GM18502 (cell line): ENCODE measurements around the gene MPP2.
"Not testable (repeated sequence)": the region's sequence is repeated elsewhere in the genome, so short reads cannot be mapped to it uniquely, and the experiment has no call there.

Source experiments
- ATAC-seq: cut with Tn5 transposase; IDR thresholded peaks from one replicate; pipeline ENCODE4 v1.9.1; 2021; ENCODE audit warnings: mild to moderate bottlenecking; ENCODE audit not compliant: unreplicated experiment, poor library complexity

MPP2 gene

GRCh38 chr17:43931062-43931571 lies 23.8 kb upstream of the MPP2 start:
- no peak for ATAC-seq

GRCh38 chr17:43928609-43929008 lies 21.3 kb upstream of the MPP2 start:
- ATAC-seq = no peak

GRCh38 chr17:43927929-43928328 lies 20.6 kb upstream of the MPP2 start:
- not testable (repeated sequence) for ATAC-seq

GRCh38 chr17:43927060-43927864 lies 19.9 kb upstream of the MPP2 start:
- no peak for ATAC-seq

- ATAC-seq = no peak
These were observed 17.2 kb upstream of the MPP2 start for GRCh38 chr17:43924558-43924957.

- ATAC-seq = no peak
These were observed 13.3 kb upstream of the MPP2 start for GRCh38 chr17:43920500-43921095.

GRCh38 chr17:43918026-43918389 lies 10.7 kb upstream of the MPP2 start:
- no peak for ATAC-seq

GRCh38 chr17:43917348-43918025 lies 10.2 kb upstream of the MPP2 start:
- ATAC-seq = no peak

- ATAC-seq = no peak
These were observed 9.6 kb upstream of the MPP2 start for GRCh38 chr17:43917016-43917347.

- no peak for ATAC-seq
These were observed 9.0 kb upstream of the MPP2 start for GRCh38 chr17:43916385-43916784.

GRCh38 chr17:43915559-43915958 lies 8.2 kb upstream of the MPP2 start:
- ATAC-seq = no peak

GRCh38 chr17:43914451-43914850 lies 7.1 kb upstream of the MPP2 start:
- ATAC-seq = no peak

- no peak for ATAC-seq
These were observed 6.2 kb upstream of the MPP2 start for GRCh38 chr17:43913584-43913983.

- ATAC-seq = no peak
These were observed 5.4 kb upstream of the MPP2 start for GRCh38 chr17:43912635-43913304.

- no peak for ATAC-seq
These were observed 4.6 kb upstream of the MPP2 start for GRCh38 chr17:43911904-43912303.

GRCh38 chr17:43909537-43910231 lies 2.3 kb upstream of the MPP2 start:
- no peak for ATAC-seq

- no peak for ATAC-seq
These were observed 824 bp upstream of the MPP2 start for GRCh38 chr17:43907998-43908721.

GRCh38 chr17:43906951-43907424 lies 348 bp downstream of the MPP2 start:
- ATAC-seq = no peak

GRCh38 chr17:43905985-43906852 lies 1.1 kb downstream of the MPP2 start:
- no peak for ATAC-seq
